H1 (cell line): Measurements from ENCODE around the gene SPRN. TPM values are rescaled to one million over a fixed set of nuclear protein-coding genes. Genes with fewer than 3 reads are reported as not detected.

Experiments
- BRCA1 ChIP-seq: IDR thresholded peaks from 2 replicates; pipeline ENCODE4 v1.6.1; 2012; ENCODE audit warnings: low read depth, low read length, improper control_type of control experiment
- CBX5 ChIP-seq: fragments of 300-800, 300-1000 bp; sonication (generic); IDR thresholded peaks from 2 replicates; pipeline ENCODE4 v1.7.1; 2016; ENCODE audit warnings: antibody characterized with exemption, low read length, low read depth
- CHD7 ChIP-seq: fragments of 300-600 bp; sonication (generic); IDR thresholded peaks from 2 replicates; pipeline ENCODE4 v1.7.1; 2012; ENCODE audit warnings: low read length, moderate library complexity, mild to moderate bottlenecking, inconsistent platforms; ENCODE audit not compliant: insufficient replicate concordance
- FOSL1 ChIP-seq: IDR thresholded peaks from 2 replicates; pipeline ENCODE4 v1.6.1; 2011; ENCODE audit warnings: mild to moderate bottlenecking, low read depth, low read length, moderate library complexity; ENCODE audit not compliant: insufficient read depth
- GTF2F1 ChIP-seq: IDR thresholded peaks from 2 replicates; pipeline ENCODE4 v1.6.1; 2012; ENCODE audit warnings: low read depth, low read length, improper control_type of control experiment, borderline replicate concordance
- KDM1A ChIP-seq: fragments of 200-600, 300-600 bp; sonication (generic); IDR thresholded peaks from 2 replicates; pipeline ENCODE4 v1.7.1; 2016; ENCODE audit warnings: mild to moderate bottlenecking, low read length, borderline replicate concordance
- POLR2A ChIP-seq, 2 experiments: IDR thresholded peaks; 1 replicate in 1 of 2; 2 replicates in 1 of 2; pipeline ENCODE4 v1.6.1; 2011; ENCODE audit warnings: low read depth in 2 of 2, low read length in 2 of 2, mild to moderate bottlenecking in 2 of 2; ENCODE audit errors: control extremely low read depth in 1 of 2
- RAD21 ChIP-seq, 2 experiments: IDR thresholded peaks in 1 of 2; conservative IDR thresholded peaks in 1 of 2; 2 replicates each; pipeline ENCODE4 v1.6.1; 2011; ENCODE audit warnings: low read depth in 2 of 2, low read length in 2 of 2, improper control_type of control experiment in 1 of 2, inconsistent platforms in 1 of 2, mild to moderate bottlenecking in 1 of 2, moderate library complexity in 1 of 2
- SIRT6 ChIP-seq: IDR thresholded peaks from one replicate; pipeline ENCODE4 v1.7.1; 2012; ENCODE audit warnings: low read length, inconsistent platforms
- SUZ12 ChIP-seq: fragments of 200-600 bp; sonication (generic); IDR thresholded peaks from 2 replicates; pipeline ENCODE4 v1.6.1; 2012; ENCODE audit warnings: mild to moderate bottlenecking, inconsistent platforms, low read length, moderate library complexity, mixed read lengths
- TCF12 ChIP-seq: IDR thresholded peaks from 2 replicates; pipeline ENCODE4 v1.6.1; 2011; ENCODE audit warnings: low read depth, mild to moderate bottlenecking, low read length
- polyA plus RNA-seq, 7 experiments: library from polyadenylated mRNA; depleted of rRNA in 3 of 7; stranded (reverse) in 5 of 7; unstranded in 2 of 7; fragments of >200 nt in 5 of 7; fragments of 200-250 nt in 2 of 7; gene quantifications; 1 replicate in 5 of 7; 2 replicates in 1 of 7; 4 replicates in 1 of 7; pipeline versions ENCODE4 v1.2.1 to v1.2.3, GENCODE V29; 2011 to 2013; ENCODE audit warnings: missing spikeins in 2 of 7, mixed read lengths in 2 of 7
- total RNA-seq: library from RNA; stranded (reverse); fragmentation: NEBNext Ultra II Directional; extraction: Animal tissue kit (Norgen Biotek cat#: 25700); gene quantifications from 2 replicates; pipeline ENCODE4 v1.2.1, GENCODE V29; 2021
- TF ChIP-seq, protein P1 (sequence below): IDR thresholded peaks from 2 replicates; pipeline ENCODE4 v1.6.1; 2012; ENCODE audit warnings: inconsistent platforms

SPRN gene
- total and polyA plus RNA-seq, 2 of the 8 experiments (the other 6 are each of a cell fraction or from before 2014, with no cell fraction given), result 0.23 to 0.24 TPM

GRCh38 chr10:133455196-133455595, 30.8 kb upstream of the SPRN start (continued):
- TF ChIP-seq CHD7, result no peak
- TF ChIP-seq, protein P1, sequence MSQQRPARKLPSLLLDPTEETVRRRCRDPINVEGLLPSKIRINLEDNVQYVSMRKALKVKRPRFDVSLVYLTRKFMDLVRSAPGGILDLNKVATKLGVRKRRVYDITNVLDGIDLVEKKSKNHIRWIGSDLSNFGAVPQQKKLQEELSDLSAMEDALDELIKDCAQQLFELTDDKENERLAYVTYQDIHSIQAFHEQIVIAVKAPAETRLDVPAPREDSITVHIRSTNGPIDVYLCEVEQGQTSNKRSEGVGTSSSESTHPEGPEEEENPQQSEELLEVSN, result no peak
- no peak for TF ChIP-seq CBX5
- TF ChIP-seq SUZ12, result no peak
- no peak for TF ChIP-seq FOSL1
- no peak for TF ChIP-seq POLR2A (IDR thresholded peaks at IDR 0.05; ENCODE audit: control extremely low read depth in 1 of 2, low read depth in 2 of 2, low read length in 2 of 2)
- TF ChIP-seq RAD21 (IDR thresholded peaks at IDR 0.05 in 1 of 2, conservative IDR thresholded peaks at IDR 0.05 in 1 of 2; ENCODE audit: low read depth in 2 of 2, low read length in 2 of 2), result no peak
- no peak for TF ChIP-seq SIRT6
- TF ChIP-seq BRCA1, result no peak
- no peak for TF ChIP-seq KDM1A
- TF ChIP-seq TCF12, result no peak
- TF ChIP-seq GTF2F1, result no peak
- TF ChIP-seq, all 59 proteins: peak for 0
